DND-41 (cell line): ENCODE results near the gene SLC6A19.
A peak's percentile ranks its signal among the peaks of the same experiment; 100 is the strongest.

Experiments
- ATAC-seq: fragments of 200-7000 bp; cut with Tn5 transposase; 3 replicates; pipeline ENCODE4 v1.9.1; 2021; ENCODE audit warnings: low read depth; ENCODE audit not compliant: insufficient read depth
- DNase-seq: peaks from one replicate; pipeline ENCODE4 v3.0.0-alpha.2; 2020
- H2AFZ ChIP-seq: 2 replicates; pipeline ENCODE4 v1.6.0; 2012; ENCODE audit warnings: low read depth, low read length
- H3K27ac ChIP-seq: 2 replicates; pipeline ENCODE4 v1.5.1; 2012; ENCODE audit warnings: low read length, inconsistent platforms
- H3K27me3 ChIP-seq: fragments of 200-600 bp; sonication (generic); 2 replicates; pipeline ENCODE4 v1.6.0; 2012; ENCODE audit warnings: low read length, mild to moderate bottlenecking, inconsistent platforms; ENCODE audit not compliant: insufficient read depth, poor library complexity
- H3K36me3 ChIP-seq: 2 replicates; pipeline ENCODE4 v1.5.1; 2012; ENCODE audit warnings: low read length, inconsistent platforms; ENCODE audit not compliant: insufficient read depth
- H3K4me1 ChIP-seq: 2 replicates; pipeline ENCODE4 v1.5.1; 2012; ENCODE audit warnings: mild to moderate bottlenecking, low read length; ENCODE audit not compliant: insufficient read depth
- H3K4me2 ChIP-seq: 2 replicates; pipeline ENCODE4 v1.6.0; 2012; ENCODE audit warnings: mild to moderate bottlenecking, moderate library complexity, low read length, inconsistent platforms; ENCODE audit not compliant: insufficient read depth
- H3K4me3 ChIP-seq, 2 experiments: fragments of 200-600 bp in 1 of 2; shearing (Covaris generic) in 1 of 2; 2 replicates each; pipeline ENCODE4 v1.5.1; 2012 to 2016; ENCODE audit warnings: inconsistent platforms in 2 of 2, low read length in 2 of 2, mild to moderate bottlenecking in 2 of 2, low read depth in 1 of 2, moderate library complexity in 1 of 2
- H3K79me2 ChIP-seq: 2 replicates; pipeline ENCODE4 v1.6.0; 2012; ENCODE audit warnings: low read length, inconsistent platforms; ENCODE audit not compliant: insufficient read depth
- H3K9ac ChIP-seq: 2 replicates; pipeline ENCODE4 v1.6.0; 2012; ENCODE audit warnings: low read depth, mild to moderate bottlenecking, inconsistent platforms, low read length, moderate library complexity
- H3K9me3 ChIP-seq: 2 replicates; pipeline ENCODE4 v1.5.1; 2012; ENCODE audit warnings: low read length, moderate library complexity, mild to moderate bottlenecking, inconsistent platforms; ENCODE audit not compliant: insufficient read depth, severe bottlenecking
- H4K20me1 ChIP-seq: 2 replicates; pipeline ENCODE4 v1.6.0; 2012; ENCODE audit warnings: low read length; ENCODE audit not compliant: insufficient read depth
- CTCF ChIP-seq: IDR thresholded peaks from 2 replicates; pipeline ENCODE4 v1.5.1; 2012; ENCODE audit warnings: borderline replicate concordance, low read length, moderate library complexity, mild to moderate bottlenecking; ENCODE audit not compliant: poor library complexity, severe bottlenecking; ENCODE audit errors: extremely low read depth
- EZH2 ChIP-seq: IDR thresholded peaks from 3 replicates; pipeline ENCODE4 v1.6.1; 2012; ENCODE audit warnings: borderline replicate concordance, low read depth, mild to moderate bottlenecking, moderate library complexity, low read length, inconsistent platforms; ENCODE audit not compliant: severe bottlenecking

SLC6A19 gene

GRCh38 chr5:1261643-1262042, 60.2 kb downstream of the SLC6A19 start:
- Histone ChIP-seq H3K4me1 (no peaks in the 10 kb centered on the region), H3K79me2 (no peaks in the 10 kb centered on the region), H3K36me3 (peaks cover 27% of the 10 kb centered on the region), H3K27me3 (no peaks in the 10 kb centered on the region), H2AFZ (no peak overlapping the region), H4K20me1 (no peaks in the 10 kb centered on the region), H3K4me3 (no peak overlapping the region), H3K9ac (no peak overlapping the region), H3K9me3 (peaks cover 24% of the 10 kb centered on the region), H3K4me2 (no peak overlapping the region), H3K27ac (no peak overlapping the region)
- no peak for ATAC-seq
- DNase-seq, result no peak
- TF ChIP-seq EZH2 (no peak), CTCF (no peak)

- no peak overlapping the region for H2AFZ ChIP-seq
- no peaks in the 10 kb centered on the region for H3K27me3 ChIP-seq
- peaks cover 27% of the 10 kb centered on the region for H3K36me3 ChIP-seq
- no peaks in the 10 kb centered on the region for H4K20me1 ChIP-seq
- H3K9me3 ChIP-seq, result peaks cover 24% of the 10 kb centered on the region
- no peaks in the 10 kb centered on the region for H3K79me2 ChIP-seq
- ATAC-seq, result no peak
- H3K4me1 ChIP-seq, result no peaks in the 10 kb centered on the region
- no peak overlapping the region for H3K27ac ChIP-seq
- peak; percentile 15 for DNase-seq
- H3K4me3 ChIP-seq, result no peak overlapping the region
- no peak overlapping the region for H3K4me2 ChIP-seq
- TF ChIP-seq CTCF (no peak), EZH2 (no peak)
- H3K9ac ChIP-seq, result no peak overlapping the region
These were observed 61.0 kb downstream of the SLC6A19 start for GRCh38 chr5:1262381-1262780.

- DNase-seq (no peak), ATAC-seq (no peak)
These were observed 62.8 kb downstream of the SLC6A19 start for GRCh38 chr5:1264211-1264610.

More at GRCh38 chr5:1264211-1264610, 62.8 kb downstream of the SLC6A19 start:
- no peak overlapping the region for H2AFZ ChIP-seq
- H3K27ac ChIP-seq, result no peak overlapping the region
- no peak overlapping the region for H3K4me3 ChIP-seq
- no peaks in the 10 kb centered on the region for H3K27me3 ChIP-seq
- peaks cover 27% of the 10 kb centered on the region for H3K36me3 ChIP-seq
- no peak overlapping the region for H3K9ac ChIP-seq
- peaks cover 24% of the 10 kb centered on the region for H3K9me3 ChIP-seq
- TF ChIP-seq CTCF (no peak), EZH2 (no peak)
- no peaks in the 10 kb centered on the region for H3K79me2 ChIP-seq
- peaks cover 2% of the 10 kb centered on the region; the same call in 1 of the 2 replicates for H4K20me1 ChIP-seq
- H3K4me1 ChIP-seq, result peaks cover 11% of the 10 kb centered on the region
- no peak overlapping the region for H3K4me2 ChIP-seq
